HEK293 (cell line): Measurements from ENCODE around the gene SET.

Experiments
- CTCF ChIA-PET: fragments of 350-600 bp; formaldehyde crosslinking; extraction: SDS; loops from one replicate; lab custom pipeline; 2021; ENCODE audit warnings: antibody characterized with exemption; lab: Yijun Ruan, JAX
- POLR2A ChIA-PET: fragments of 300-600 bp; formaldehyde crosslinking; extraction: SDS; loops from one replicate; lab custom pipeline; 2020; ENCODE audit warnings: antibody characterized with exemption, inconsistent platforms; lab: Yijun Ruan, JAX
- H3K27ac ChIP-seq: fragments of 200-500 bp; sonication (Bioruptor generic); 2 replicates; pipeline ENCODE4 v1.5.1; 2014; ENCODE audit warnings: low read depth, low read length, control low read depth, inconsistent platforms; ENCODE audit errors: extremely low read depth
- H3K36me3 ChIP-seq, 2 experiments: fragments of 200-500 bp in 1 of 2; sonication (Bioruptor generic) in 1 of 2; 1 replicate in 1 of 2; 2 replicates in 1 of 2; pipeline ENCODE4 v1.5.1; 2014 to 2017; ENCODE audit warnings: inconsistent platforms in 2 of 2, low read length in 2 of 2; ENCODE audit not compliant: control insufficient read depth in 2 of 2, insufficient read depth in 1 of 2
- H3K4me1 ChIP-seq: fragments of 200-500 bp; sonication (Bioruptor generic); 2 replicates; pipeline ENCODE4 v1.5.1; 2014; ENCODE audit warnings: mild to moderate bottlenecking, low read length, inconsistent platforms; ENCODE audit not compliant: control insufficient read depth, insufficient read depth
- H3K4me3 ChIP-seq: 2 replicates; pipeline ENCODE4 v1.5.1; 2011; ENCODE audit warnings: low read depth, mild to moderate bottlenecking, control low read depth, low read length, moderate library complexity
- H3K9me3 ChIP-seq: fragments of 200-500 bp; sonication (Bioruptor generic); 2 replicates; pipeline ENCODE4 v1.5.1; 2014; ENCODE audit warnings: low read depth, low read length, inconsistent platforms; ENCODE audit not compliant: control insufficient read depth, insufficient read depth
- KLF7 ChIP-seq: fragments of 450-650 bp; formaldehyde crosslinking; IDR thresholded peaks from 2 replicates; pipeline ENCODE4 v1.5.1; 2016; ENCODE audit warnings: missing biosample characterization, missing genetic modification characterization, borderline replicate concordance
- KLF9 ChIP-seq: fragments of 450-650 bp; formaldehyde crosslinking; IDR thresholded peaks from 2 replicates; pipeline ENCODE4 v1.5.1; 2016; ENCODE audit warnings: missing biosample characterization, missing genetic modification characterization, low read depth
- REPIN1 ChIP-seq: fragments of 450-650 bp; formaldehyde crosslinking; IDR thresholded peaks from 2 replicates; pipeline ENCODE4 v1.5.1; 2017; ENCODE audit warnings: missing biosample characterization, missing genetic modification characterization, low read depth
- ZFP37 ChIP-seq: fragments of 450-650 bp; formaldehyde crosslinking; IDR thresholded peaks from 2 replicates; pipeline ENCODE4 v1.5.1; 2016; ENCODE audit warnings: missing biosample characterization, missing genetic modification characterization
- ZNF155 ChIP-seq: fragments of 450-650 bp; formaldehyde crosslinking; IDR thresholded peaks from 2 replicates; pipeline ENCODE4 v1.5.1; 2016; ENCODE audit warnings: missing biosample characterization, missing genetic modification characterization
- ZNF24 ChIP-seq: fragments of 450-650 bp; formaldehyde crosslinking; IDR thresholded peaks from 2 replicates; pipeline ENCODE4 v1.5.1; 2016; ENCODE audit warnings: missing biosample characterization, missing genetic modification characterization
- ZNF274 ChIP-seq, 2 experiments: fragments of 200-500 bp in 1 of 2; fragments of 450-650 bp in 1 of 2; sonication (Bioruptor generic) in 1 of 2; formaldehyde crosslinking in 1 of 2; IDR thresholded peaks; 2 replicates each; pipeline versions ENCODE4 v1.5.1 to v1.6.1; 2014 to 2016; ENCODE audit warnings: borderline replicate concordance in 1 of 2, inconsistent platforms in 1 of 2, low read length in 1 of 2, missing biosample characterization in 1 of 2, missing genetic modification characterization in 1 of 2
- ZNF292 ChIP-seq: fragments of 450-650 bp; formaldehyde crosslinking; IDR thresholded peaks from 2 replicates; pipeline ENCODE4 v1.5.1; 2016; ENCODE audit warnings: low read depth, missing biosample characterization, missing genetic modification characterization, borderline replicate concordance
- ZNF362 ChIP-seq: fragments of 450-650 bp; formaldehyde crosslinking; IDR thresholded peaks from 2 replicates; pipeline ENCODE4 v1.5.1; 2016; ENCODE audit warnings: missing biosample characterization, missing genetic modification characterization
- ZNF366 ChIP-seq: fragments of 450-650 bp; formaldehyde crosslinking; conservative IDR thresholded peaks from 2 replicates; pipeline ENCODE4 v1.5.1; 2016; ENCODE audit warnings: missing biosample characterization, missing genetic modification characterization
- ZNF394 ChIP-seq: fragments of 450-650 bp; formaldehyde crosslinking; IDR thresholded peaks from 2 replicates; pipeline ENCODE4 v1.5.1; 2016; ENCODE audit warnings: missing biosample characterization, missing genetic modification characterization, mild to moderate bottlenecking, moderate library complexity, borderline replicate concordance
- ZNF555 ChIP-seq: fragments of 450-650 bp; formaldehyde crosslinking; conservative IDR thresholded peaks from 2 replicates; pipeline ENCODE4 v1.5.1; 2017; ENCODE audit warnings: missing biosample characterization, mild to moderate bottlenecking, missing genetic modification characterization, inconsistent platforms
- ZNF777 ChIP-seq: fragments of 450-650 bp; formaldehyde crosslinking; IDR thresholded peaks from 2 replicates; pipeline ENCODE4 v1.5.1; 2017; ENCODE audit warnings: missing biosample characterization, missing genetic modification characterization, borderline replicate concordance
- ZNF785 ChIP-seq: fragments of 450-650 bp; formaldehyde crosslinking; IDR thresholded peaks from 2 replicates; pipeline ENCODE4 v1.5.1; 2016; ENCODE audit warnings: missing biosample characterization, missing genetic modification characterization
- TF ChIP-seq, protein P1 (sequence below): fragments of 450-650 bp; IDR thresholded peaks from 2 replicates; pipeline ENCODE4 v1.5.1; 2018; ENCODE audit warnings: missing biosample characterization, missing genetic modification characterization
- TF ChIP-seq, protein P2 (sequence below): fragments of 450-650 bp; formaldehyde crosslinking; IDR thresholded peaks from 2 replicates; pipeline ENCODE4 v1.5.1; 2016; ENCODE audit warnings: missing biosample characterization, missing genetic modification characterization
- TF ChIP-seq, protein P3 (sequence below): fragments of 450-650 bp; formaldehyde crosslinking; IDR thresholded peaks from 2 replicates; pipeline ENCODE4 v1.5.1; 2017; ENCODE audit warnings: missing biosample characterization, missing genetic modification characterization
- TF ChIP-seq, protein P4 (sequence below): fragments of 450-650 bp; formaldehyde crosslinking; IDR thresholded peaks from 2 replicates; pipeline ENCODE4 v1.5.1; 2017; ENCODE audit warnings: missing biosample characterization, missing genetic modification characterization
- TF ChIP-seq, protein P5 (sequence below): fragments of 450-650 bp; formaldehyde crosslinking; IDR thresholded peaks from 2 replicates; pipeline ENCODE4 v1.5.1; 2016; ENCODE audit warnings: missing biosample characterization, missing genetic modification characterization

Gene SET

GRCh38 chr9:128729302-128729701 lies 40.3 kb downstream of the SET start:
- no peak overlapping the region for H3K27ac ChIP-seq
- POLR2A ChIA-PET = interaction anchor here (0.8 kb wide), 1 partner anchor 33 kb away, joined by 5 read pairs; no protein-coding TSS in a partner anchor

More at GRCh38 chr9:128729302-128729701, 40.3 kb downstream of the SET start:
- CTCF ChIA-PET = no interaction called here
- TF ChIP-seq, protein P1, sequence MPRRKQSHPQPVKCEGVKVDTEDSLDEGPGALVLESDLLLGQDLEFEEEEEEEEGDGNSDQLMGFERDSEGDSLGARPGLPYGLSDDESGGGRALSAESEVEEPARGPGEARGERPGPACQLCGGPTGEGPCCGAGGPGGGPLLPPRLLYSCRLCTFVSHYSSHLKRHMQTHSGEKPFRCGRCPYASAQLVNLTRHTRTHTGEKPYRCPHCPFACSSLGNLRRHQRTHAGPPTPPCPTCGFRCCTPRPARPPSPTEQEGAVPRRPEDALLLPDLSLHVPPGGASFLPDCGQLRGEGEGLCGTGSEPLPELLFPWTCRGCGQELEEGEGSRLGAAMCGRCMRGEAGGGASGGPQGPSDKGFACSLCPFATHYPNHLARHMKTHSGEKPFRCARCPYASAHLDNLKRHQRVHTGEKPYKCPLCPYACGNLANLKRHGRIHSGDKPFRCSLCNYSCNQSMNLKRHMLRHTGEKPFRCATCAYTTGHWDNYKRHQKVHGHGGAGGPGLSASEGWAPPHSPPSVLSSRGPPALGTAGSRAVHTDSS (tag by site-specific recombination) = no peak
- TF ChIP-seq KLF9 (tag by site-specific recombination) = no peak
- no peak for TF ChIP-seq ZNF785 (tag by site-specific recombination)
- TF ChIP-seq ZNF555 (tag by site-specific recombination) = no peak
- TF ChIP-seq ZNF394 (tag by site-specific recombination) = no peak
- TF ChIP-seq ZNF24 (tag by site-specific recombination) = no peak
- TF ChIP-seq, protein P2, sequence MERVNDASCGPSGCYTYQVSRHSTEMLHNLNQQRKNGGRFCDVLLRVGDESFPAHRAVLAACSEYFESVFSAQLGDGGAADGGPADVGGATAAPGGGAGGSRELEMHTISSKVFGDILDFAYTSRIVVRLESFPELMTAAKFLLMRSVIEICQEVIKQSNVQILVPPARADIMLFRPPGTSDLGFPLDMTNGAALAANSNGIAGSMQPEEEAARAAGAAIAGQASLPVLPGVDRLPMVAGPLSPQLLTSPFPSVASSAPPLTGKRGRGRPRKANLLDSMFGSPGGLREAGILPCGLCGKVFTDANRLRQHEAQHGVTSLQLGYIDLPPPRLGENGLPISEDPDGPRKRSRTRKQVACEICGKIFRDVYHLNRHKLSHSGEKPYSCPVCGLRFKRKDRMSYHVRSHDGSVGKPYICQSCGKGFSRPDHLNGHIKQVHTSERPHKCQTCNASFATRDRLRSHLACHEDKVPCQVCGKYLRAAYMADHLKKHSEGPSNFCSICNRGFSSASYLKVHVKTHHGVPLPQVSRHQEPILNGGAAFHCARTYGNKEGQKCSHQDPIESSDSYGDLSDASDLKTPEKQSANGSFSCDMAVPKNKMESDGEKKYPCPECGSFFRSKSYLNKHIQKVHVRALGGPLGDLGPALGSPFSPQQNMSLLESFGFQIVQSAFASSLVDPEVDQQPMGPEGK (tag by site-specific recombination) = no peak
- no peak for TF ChIP-seq ZNF292
- TF ChIP-seq ZNF777 (tag by site-specific recombination) = no peak
- no peak for TF ChIP-seq ZNF155 (tag by site-specific recombination)
- TF ChIP-seq ZNF366 = no peak
- no peak for TF ChIP-seq ZNF362 (tag by site-specific recombination)
- no peak for TF ChIP-seq KLF7 (tag by site-specific recombination)
- no peak for TF ChIP-seq REPIN1
- TF ChIP-seq, protein P3, sequence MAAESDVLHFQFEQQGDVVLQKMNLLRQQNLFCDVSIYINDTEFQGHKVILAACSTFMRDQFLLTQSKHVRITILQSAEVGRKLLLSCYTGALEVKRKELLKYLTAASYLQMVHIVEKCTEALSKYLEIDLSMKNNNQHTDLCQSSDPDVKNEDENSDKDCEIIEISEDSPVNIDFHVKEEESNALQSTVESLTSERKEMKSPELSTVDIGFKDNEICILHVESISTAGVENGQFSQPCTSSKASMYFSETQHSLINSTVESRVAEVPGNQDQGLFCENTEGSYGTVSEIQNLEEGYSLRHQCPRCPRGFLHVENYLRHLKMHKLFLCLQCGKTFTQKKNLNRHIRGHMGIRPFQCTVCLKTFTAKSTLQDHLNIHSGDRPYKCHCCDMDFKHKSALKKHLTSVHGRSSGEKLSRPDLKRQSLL (tag by site-specific recombination) = no peak
- TF ChIP-seq ZNF274 (IDR thresholded peaks at IDR 0.05; ENCODE audit: low read length) = no peak
- no peak for TF ChIP-seq ZNF274 (tag by site-specific recombination; IDR thresholded peaks at IDR 0.05; ENCODE audit: borderline replicate concordance)
- TF ChIP-seq ZFP37 (tag by site-specific recombination) = no peak
- TF ChIP-seq, protein P4, sequence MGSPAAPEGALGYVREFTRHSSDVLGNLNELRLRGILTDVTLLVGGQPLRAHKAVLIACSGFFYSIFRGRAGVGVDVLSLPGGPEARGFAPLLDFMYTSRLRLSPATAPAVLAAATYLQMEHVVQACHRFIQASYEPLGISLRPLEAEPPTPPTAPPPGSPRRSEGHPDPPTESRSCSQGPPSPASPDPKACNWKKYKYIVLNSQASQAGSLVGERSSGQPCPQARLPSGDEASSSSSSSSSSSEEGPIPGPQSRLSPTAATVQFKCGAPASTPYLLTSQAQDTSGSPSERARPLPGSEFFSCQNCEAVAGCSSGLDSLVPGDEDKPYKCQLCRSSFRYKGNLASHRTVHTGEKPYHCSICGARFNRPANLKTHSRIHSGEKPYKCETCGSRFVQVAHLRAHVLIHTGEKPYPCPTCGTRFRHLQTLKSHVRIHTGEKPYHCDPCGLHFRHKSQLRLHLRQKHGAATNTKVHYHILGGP (tag by site-specific recombination) = no peak
- TF ChIP-seq, protein P5, sequence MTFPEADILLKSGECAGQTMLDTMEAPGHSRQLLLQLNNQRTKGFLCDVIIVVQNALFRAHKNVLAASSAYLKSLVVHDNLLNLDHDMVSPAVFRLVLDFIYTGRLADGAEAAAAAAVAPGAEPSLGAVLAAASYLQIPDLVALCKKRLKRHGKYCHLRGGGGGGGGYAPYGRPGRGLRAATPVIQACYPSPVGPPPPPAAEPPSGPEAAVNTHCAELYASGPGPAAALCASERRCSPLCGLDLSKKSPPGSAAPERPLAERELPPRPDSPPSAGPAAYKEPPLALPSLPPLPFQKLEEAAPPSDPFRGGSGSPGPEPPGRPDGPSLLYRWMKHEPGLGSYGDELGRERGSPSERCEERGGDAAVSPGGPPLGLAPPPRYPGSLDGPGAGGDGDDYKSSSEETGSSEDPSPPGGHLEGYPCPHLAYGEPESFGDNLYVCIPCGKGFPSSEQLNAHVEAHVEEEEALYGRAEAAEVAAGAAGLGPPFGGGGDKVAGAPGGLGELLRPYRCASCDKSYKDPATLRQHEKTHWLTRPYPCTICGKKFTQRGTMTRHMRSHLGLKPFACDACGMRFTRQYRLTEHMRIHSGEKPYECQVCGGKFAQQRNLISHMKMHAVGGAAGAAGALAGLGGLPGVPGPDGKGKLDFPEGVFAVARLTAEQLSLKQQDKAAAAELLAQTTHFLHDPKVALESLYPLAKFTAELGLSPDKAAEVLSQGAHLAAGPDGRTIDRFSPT (tag by site-specific recombination) = no peak
- Histone ChIP-seq H3K36me3 (peaks cover 0 to 24% of the 10 kb centered on the region in 2 experiments; a peak in 2 of 3 replicates), H3K4me1 (no peaks in the 10 kb centered on the region), H3K9me3 (no peaks in the 10 kb centered on the region), H3K4me3 (no peak overlapping the region)
